K562 (cell line): Measurements from ENCODE around the gene CD47. TPM values are rescaled to one million over a fixed set of nuclear protein-coding genes. Genes with fewer than 3 reads are reported as not detected.

Source experiments
- ATAC-seq: fragments of 200-7000 bp; cut with Tn5 transposase; 3 replicates; pipeline ENCODE4 v1.9.1; 2020; ENCODE audit warnings: moderate library complexity
- BruUV-seq: library from RNA; stranded (reverse); fragments of 400-500 nt; replicated peaks from 2 replicates; lab custom pipeline; 2021; lab: Mats Ljungman, UMichigan
- CTCF ChIA-PET: fragments of 300-600 bp; formaldehyde crosslinking; extraction: SDS; loops from one replicate; lab custom pipeline; 2021; ENCODE audit warnings: low intra/inter-chr PET ratio; lab: Yijun Ruan, JAX
- POLR2A ChIA-PET: fragments of 300-600, 350-650 bp; sonication (Branson Sonifier 250); formaldehyde crosslinking; extraction: SDS; loops from one replicate; lab custom pipeline; 2021; ENCODE audit warnings: antibody characterized with exemption, inconsistent platforms; lab: Yijun Ruan, JAX
- DNase-seq, 4 experiments: peaks; one replicate each; pipeline versions ENCODE4 v3.0.0 to v3.0.0-alpha.2; 2011 to 2018; ENCODE audit warnings: low spot score in 3 of 4, mixed read lengths in 3 of 4; ENCODE audit errors: extremely low read depth in 1 of 4
- FAIRE-seq: peaks from 2 replicates; lab custom pipeline; 2011; peaks lifted over from hg19 to GRCh38; lab: Jason Lieb, UNC
- H2AFZ ChIP-seq: 2 replicates; pipeline ENCODE4 v1.6.0; 2011; ENCODE audit warnings: low read depth, low read length, control low read depth, inconsistent platforms
- H3K27ac ChIP-seq: fragments of 200-600 bp; 3 replicates; pipeline ENCODE4 v1.8.0; 2011; ENCODE audit warnings: low read depth, mild to moderate bottlenecking, control low read depth, inconsistent platforms, low read length, moderate library complexity, mixed read lengths; ENCODE audit errors: extremely low read depth
- H3K27me3 ChIP-seq, 2 experiments: fragments of 300-600 bp in 1 of 2; 2 replicates in 1 of 2; 3 replicates in 1 of 2; pipeline versions ENCODE4 v1.6.0 to v1.8.0; 2011; ENCODE audit warnings: inconsistent platforms in 2 of 2, low read length in 2 of 2, mild to moderate bottlenecking in 1 of 2, mixed read lengths in 1 of 2, moderate library complexity in 1 of 2; ENCODE audit not compliant: control insufficient read depth in 2 of 2, insufficient read depth in 2 of 2
- H3K36me3 ChIP-seq: fragments of 300-600 bp; 3 replicates; pipeline ENCODE4 v1.8.0; 2011; ENCODE audit warnings: mild to moderate bottlenecking, low read length, inconsistent platforms; ENCODE audit not compliant: control insufficient read depth, insufficient read depth
- H3K4me1 ChIP-seq, 2 experiments: fragments of 200-600 bp in 1 of 2; replicated peaks in 1 of 2; 2 replicates in 1 of 2; 3 replicates in 1 of 2; pipeline versions ENCODE4 v1.5.1 to v1.8.0; 2011; ENCODE audit warnings: inconsistent platforms in 2 of 2, low read length in 2 of 2, mild to moderate bottlenecking in 1 of 2, mixed read lengths in 1 of 2, moderate library complexity in 1 of 2; ENCODE audit not compliant: control insufficient read depth in 2 of 2, insufficient read depth in 2 of 2
- H3K4me2 ChIP-seq: 2 replicates; pipeline ENCODE4 v1.6.1; 2011; ENCODE audit warnings: low read length, control low read depth, inconsistent platforms, mixed read lengths; ENCODE audit not compliant: insufficient read depth
- H3K4me3 ChIP-seq: fragments of 200-600 bp; sonication (generic), shearing (Covaris generic); 2 replicates; pipeline ENCODE4 v1.5.1; 2016; ENCODE audit warnings: control low read depth, inconsistent platforms
- H3K79me2 ChIP-seq: fragments of 200-600 bp; 3 replicates; pipeline ENCODE4 v1.8.0; 2011; ENCODE audit warnings: low read length, inconsistent platforms; ENCODE audit not compliant: control insufficient read depth, insufficient read depth
- H3K9ac ChIP-seq, 2 experiments: 2 replicates each; pipeline versions ENCODE4 v1.6.0 to v1.6.1; 2011; ENCODE audit warnings: low read depth in 2 of 2, low read length in 2 of 2, control low read depth in 1 of 2, inconsistent platforms in 1 of 2, mild to moderate bottlenecking in 1 of 2, mixed read lengths in 1 of 2; ENCODE audit not compliant: insufficient read depth in 1 of 2
- H3K9me1 ChIP-seq: one replicate; pipeline ENCODE4 v1.6.0; 2011; ENCODE audit warnings: inconsistent platforms, mild to moderate bottlenecking, low read length, moderate library complexity; ENCODE audit not compliant: control insufficient read depth, insufficient read depth
- H3K9me3 ChIP-seq: replicated peaks from 2 replicates; pipeline ENCODE4 v1.5.1; 2011; ENCODE audit warnings: low read depth, low read length, inconsistent platforms; ENCODE audit not compliant: control insufficient read depth, insufficient read depth
- H4K20me1 ChIP-seq: replicated peaks from 2 replicates; pipeline ENCODE4 v1.6.1; 2011; ENCODE audit warnings: low read length, inconsistent platforms, mixed read lengths; ENCODE audit not compliant: control insufficient read depth, insufficient read depth
- DMBX1 ChIP-seq: fragments of 250-450 bp; sonication (Bioruptor Pico); IDR thresholded peaks from 2 replicates; pipeline ENCODE4 v1.8.0; 2022; ENCODE audit warnings: inconsistent platforms, mild to moderate bottlenecking, moderate library complexity, borderline replicate concordance
- GTF2A2 ChIP-seq: IDR thresholded peaks from 2 replicates; pipeline ENCODE4 v1.6.1; 2016; ENCODE audit warnings: mild to moderate bottlenecking, missing genetic modification characterization, missing compliant biosample characterization
- HDAC6 ChIP-seq: IDR thresholded peaks from 2 replicates; pipeline ENCODE4 v1.6.1; 2012; ENCODE audit warnings: low read depth, mild to moderate bottlenecking, control low read depth, inconsistent platforms, low read length, moderate library complexity
- KDM5B ChIP-seq: fragments of 200-600 bp; sonication (generic); IDR thresholded peaks from 2 replicates; pipeline ENCODE4 v1.6.1; 2012; ENCODE audit warnings: low read depth, mild to moderate bottlenecking, moderate library complexity, low read length, control low read depth, inconsistent platforms; ENCODE audit not compliant: insufficient replicate concordance
- RBBP5 ChIP-seq: fragments of 200-600 bp; sonication (generic); IDR thresholded peaks from 2 replicates; pipeline ENCODE4 v1.6.1; 2012; ENCODE audit warnings: borderline replicate concordance, mild to moderate bottlenecking, low read length, control low read depth, inconsistent platforms; ENCODE audit not compliant: insufficient read depth, poor library complexity, severe bottlenecking
- RFX1 ChIP-seq: fragments of 450-650 bp; IDR thresholded peaks from 2 replicates; pipeline ENCODE4 v1.6.1; 2016; ENCODE audit warnings: mild to moderate bottlenecking, moderate library complexity
- RUNX1 ChIP-seq: sonication (generic); IDR thresholded peaks from 2 replicates; pipeline ENCODE4 v1.6.1; 2016; ENCODE audit warnings: antibody characterized with exemption, low read depth
- SAP30 ChIP-seq: fragments of 200-600 bp; sonication (generic); IDR thresholded peaks from 2 replicates; pipeline ENCODE4 v1.6.1; 2012; ENCODE audit warnings: borderline replicate concordance, low read depth, mild to moderate bottlenecking, moderate library complexity, low read length, control low read depth, inconsistent platforms; ENCODE audit not compliant: insufficient read depth, poor library complexity, severe bottlenecking
- USF1 ChIP-seq: sonication (generic); formaldehyde crosslinking; IDR thresholded peaks from 2 replicates; pipeline ENCODE4 v1.9.0; 2022; ENCODE audit warnings: mild to moderate bottlenecking, missing genetic modification reagents
- ZEB2 ChIP-seq: fragments of 450-650 bp; IDR thresholded peaks from 2 replicates; pipeline ENCODE4 v1.6.1; 2016
- ZNF766 ChIP-seq: fragments of 200-800 bp; sonication (Bioruptor generic); conservative IDR thresholded peaks from 2 replicates; pipeline ENCODE4 v1.6.1; 2016; ENCODE audit warnings: missing genetic modification characterization, missing compliant biosample characterization
- WGBS: fragments of 100-300 bp; shearing (Covaris generic); methylation state at CpG from one replicate; pipeline ENCODE4 v1.1.6; 2016; ENCODE audit warnings: low coverage, mixed read lengths; ENCODE audit not compliant: insufficient coverage; ENCODE audit errors: missing lambda C conversion rate; 5-methylcytosine and 5-hydroxymethylcytosine counted together
- in situ Hi-C: fragments of 300-500 bp; cut with MboI; formaldehyde crosslinking; loops from 4 replicates; pipeline ENCODE4 v1.15.0; 2018; ENCODE audit warnings: inconsistent platforms, mixed read lengths
- intact Hi-C: fragments of 100-400 bp; cut with micrococcal nuclease; formaldehyde crosslinking; loops from 2 replicates; pipeline ENCODE4 v1.14.2; 2022
- polyA plus RNA-seq, 8 experiments: library from polyadenylated mRNA; depleted of rRNA in 4 of 8; stranded (reverse) in 5 of 8; unstranded in 3 of 8; fragments of >200 nt; fragmentation: Nextera tagmentation in 2 of 8; fragmentation: Illumina TruSeq in 1 of 8; extraction: Ambion mirVana in 2 of 8; extraction: Trizol in 1 of 8; gene quantifications; 2 replicates each; pipeline versions ENCODE4 v1.2.1 to v1.2.3, GENCODE V29; 2011 to 2014; ENCODE audit warnings: inconsistent platforms in 1 of 8, missing spikeins in 1 of 8
- total RNA-seq, 7 experiments: library from RNA; depleted of rRNA in 6 of 7; stranded (reverse); fragments of >200 nt in 6 of 7; fragmentation: Illumina TruSeq in 2 of 7; extraction: Trizol in 2 of 7; gene quantifications; 2 replicates each; pipeline versions ENCODE4 v1.2.1 to v1.2.3, GENCODE V29; 2011 to 2021; ENCODE audit warnings: low replicate concordance in 1 of 7

Gene CD47
- total and polyA plus RNA-seq, 9 of the 15 experiments (the other 6 are each of a cell fraction or from before 2014, with no cell fraction given): 10.2 to 62.6 (median 36.3) TPM

- Histone ChIP-seq H3K4me1 (no peaks in the 10 kb centered on the region), H3K36me3 (peaks cover 7% of the 10 kb centered on the region; the same call in 2 of the 3 replicates), H3K4me2 (no peak overlapping the region), H3K27ac (no peak overlapping the region), H3K79me2 (no peaks in the 10 kb centered on the region), H3K9me3 (no peaks in the 10 kb centered on the region), H4K20me1 (no peaks in the 10 kb centered on the region), H3K4me3 (no peak overlapping the region), H2AFZ (no peak overlapping the region), H3K9ac (no peak overlapping the region), H3K9me1 (no peaks in the 10 kb centered on the region), H3K27me3 (no peaks in the 10 kb centered on the region)
- intact Hi-C loops: no loop called here
- WGBS: 41% methylated on average over 3 of the region's 3 CpGs
- FAIRE-seq (no peak), ATAC-seq (no peak), DNase-seq (no peak)
- TF ChIP-seq DMBX1 (CRISPR knock-in tag) (no peak), HDAC6 (no peak), RFX1 (no peak), ZEB2 (no peak), KDM5B (no peak), RBBP5 (no peak)
- ChIA-PET POLR2A (no interaction called here), CTCF (no interaction called here)
- in situ Hi-C loops: no loop called here
- BruUV-seq: no TSS peak
Observed at GRCh38 chr3:108053067-108053466, 37.8 kb downstream of the CD47 start.

- H4K20me1 ChIP-seq: no peaks in the 10 kb centered on the region
- intact Hi-C loops: no loop called here
- H3K36me3 ChIP-seq: peaks cover 3% of the 10 kb centered on the region; the same call in 1 of the 3 replicates
- ChIA-PET CTCF (no interaction called here), POLR2A (no interaction called here)
- no TSS peak for BruUV-seq
- ATAC-seq (no peak), DNase-seq (no peak), FAIRE-seq (no peak)
- H3K4me3 ChIP-seq: no peak overlapping the region
- H3K4me1 ChIP-seq: no peaks in the 10 kb centered on the region
- TF ChIP-seq SAP30 (no peak), GTF2A2 (no peak), RUNX1 (no peak), ZNF766 (no peak), USF1 (CRISPR knock-in tag) (no peak)
- 72% methylated on average over 3 of the region's 3 CpGs for WGBS
- in situ Hi-C loops: no loop called here
- H3K27ac ChIP-seq: no peak overlapping the region
- H3K9me1 ChIP-seq: no peaks in the 10 kb centered on the region
- no peaks in the 10 kb centered on the region for H3K27me3 ChIP-seq
- H2AFZ ChIP-seq: no peak overlapping the region
- H3K79me2 ChIP-seq: no peaks in the 10 kb centered on the region
- no peak overlapping the region for H3K9ac ChIP-seq
- H3K9me3 ChIP-seq: no peaks in the 10 kb centered on the region
- H3K4me2 ChIP-seq: no peak overlapping the region
Observed at GRCh38 chr3:108051005-108051404, 39.8 kb downstream of the CD47 start.
